NB4 (cell line): ENCODE results near the gene PPARA.

Experiments used
- CTCF ChIP-seq: IDR thresholded peaks from one replicate; pipeline ENCODE4 v1.5.1; 2012; ENCODE audit warnings: low read depth, low read length
- MAX ChIP-seq: IDR thresholded peaks from 2 replicates; pipeline ENCODE4 v1.6.1; 2011; ENCODE audit warnings: low read depth, low read length
- POLR2A ChIP-seq: IDR thresholded peaks from 2 replicates; pipeline ENCODE4 v1.6.1; 2011; ENCODE audit warnings: mild to moderate bottlenecking; ENCODE audit not compliant: insufficient read length; ENCODE audit errors: extremely low read depth

- no peak for TF ChIP-seq MAX
- TF ChIP-seq CTCF, result no peak
- no peak for TF ChIP-seq POLR2A
These were observed 9.5 kb downstream of the PPARA start for GRCh38 chr22:46159777-46160176.
